RWPE1 (cell line): ENCODE data around the gene ITGB2.

Experiments
- CTCF ChIA-PET: fragments of 350-600 bp; sonication (Branson Sonifier 250); formaldehyde crosslinking; extraction: SDS; loops from one replicate; lab custom pipeline; 2021; lab: Yijun Ruan, JAX
- POLR2A ChIA-PET: fragments of 400-600 bp; formaldehyde crosslinking; extraction: SDS; loops from one replicate; lab custom pipeline; 2020; ENCODE audit warnings: antibody characterized with exemption; ENCODE audit not compliant: low non-redundant PET; lab: Yijun Ruan, JAX
- DNase-seq: peaks from one replicate; pipeline ENCODE4 v3.0.0; 2012; ENCODE audit warnings: low spot score
- H3K27ac ChIP-seq: fragments of 450-650 bp; 2 replicates; pipeline ENCODE4 v1.5.1; 2017
- TF ChIP-seq, protein P1 (sequence below): fragments of 450-650 bp; conservative IDR thresholded peaks from 2 replicates; pipeline ENCODE4 v1.5.1; 2017; ENCODE audit warnings: low read depth, mild to moderate bottlenecking

Gene ITGB2

DNA sequence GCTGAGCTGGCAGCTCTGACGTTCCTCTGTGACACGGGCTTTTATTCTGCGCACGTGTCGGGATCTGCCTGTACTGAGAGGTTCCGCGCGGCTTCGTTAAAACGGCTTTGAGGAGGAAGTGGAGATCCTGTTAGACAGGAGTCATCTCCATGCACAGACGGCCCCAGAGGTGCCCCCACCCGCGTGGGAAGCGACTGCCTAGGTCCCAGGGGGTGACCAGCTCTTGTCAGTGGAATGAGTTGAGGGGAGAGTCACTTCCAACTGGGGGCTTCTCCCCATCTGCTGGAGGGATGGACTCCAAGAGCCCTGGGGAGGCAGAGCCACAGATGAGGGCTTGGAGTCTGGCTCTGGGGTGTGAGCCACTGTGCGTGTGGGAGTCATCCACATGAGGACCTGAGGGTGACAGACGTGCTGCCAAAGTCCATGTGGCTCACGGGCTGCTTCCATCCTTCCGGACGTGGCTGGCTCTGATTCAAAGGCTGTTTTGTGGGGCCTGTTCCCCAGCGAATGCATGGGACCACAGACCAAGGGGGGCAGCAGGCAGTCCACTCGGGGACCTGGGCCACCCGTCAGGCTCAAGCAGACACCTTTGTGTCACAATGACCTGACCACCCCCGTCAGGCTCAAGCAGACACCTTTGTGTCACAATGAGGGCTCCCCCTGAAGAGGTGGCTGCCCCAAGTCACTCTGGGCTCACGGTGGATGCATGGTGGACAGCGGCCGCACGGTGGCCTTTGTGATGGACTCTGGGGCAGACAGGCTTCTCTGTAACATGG lies 74.0 kb downstream of the ITGB2 start:
- TF ChIP-seq, protein P1, sequence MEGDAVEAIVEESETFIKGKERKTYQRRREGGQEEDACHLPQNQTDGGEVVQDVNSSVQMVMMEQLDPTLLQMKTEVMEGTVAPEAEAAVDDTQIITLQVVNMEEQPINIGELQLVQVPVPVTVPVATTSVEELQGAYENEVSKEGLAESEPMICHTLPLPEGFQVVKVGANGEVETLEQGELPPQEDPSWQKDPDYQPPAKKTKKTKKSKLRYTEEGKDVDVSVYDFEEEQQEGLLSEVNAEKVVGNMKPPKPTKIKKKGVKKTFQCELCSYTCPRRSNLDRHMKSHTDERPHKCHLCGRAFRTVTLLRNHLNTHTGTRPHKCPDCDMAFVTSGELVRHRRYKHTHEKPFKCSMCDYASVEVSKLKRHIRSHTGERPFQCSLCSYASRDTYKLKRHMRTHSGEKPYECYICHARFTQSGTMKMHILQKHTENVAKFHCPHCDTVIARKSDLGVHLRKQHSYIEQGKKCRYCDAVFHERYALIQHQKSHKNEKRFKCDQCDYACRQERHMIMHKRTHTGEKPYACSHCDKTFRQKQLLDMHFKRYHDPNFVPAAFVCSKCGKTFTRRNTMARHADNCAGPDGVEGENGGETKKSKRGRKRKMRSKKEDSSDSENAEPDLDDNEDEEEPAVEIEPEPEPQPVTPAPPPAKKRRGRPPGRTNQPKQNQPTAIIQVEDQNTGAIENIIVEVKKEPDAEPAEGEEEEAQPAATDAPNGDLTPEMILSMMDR = no peak
- CTCF ChIA-PET = interaction anchor here (0.6 to 1.1 kb wide), 3 partner anchors 22 to 81 kb away, joined by 3 to 5 read pairs (median 3); no protein-coding TSS in a partner anchor
- peak overlapping the region; percentile 69 for H3K27ac ChIP-seq
- DNase-seq = peak; percentile 33
- POLR2A ChIA-PET = no interaction called here

DNA sequence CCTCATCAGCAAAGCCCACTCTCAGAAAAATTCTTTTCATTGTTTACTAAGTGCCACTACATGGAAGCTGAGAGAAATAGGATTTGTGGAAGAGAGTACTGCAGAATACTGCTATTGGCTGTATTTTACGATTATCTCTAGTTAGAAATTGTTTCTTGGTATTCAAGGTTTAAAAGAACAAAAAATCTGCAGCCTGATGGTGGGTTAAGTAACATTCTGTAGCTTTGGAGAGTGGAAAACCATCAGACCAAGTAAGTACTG lies 74.5 kb downstream of the ITGB2 start:
- ChIA-PET CTCF (interaction anchor here (0.6 to 1.1 kb wide), 4 partner anchors 22 to 86 kb away, joined by 3 to 5 read pairs (median 4); no protein-coding TSS in a partner anchor), POLR2A (no interaction called here)
- no peak for DNase-seq
- peak overlapping the region; percentile 69 for H3K27ac ChIP-seq
- TF ChIP-seq, protein P1 = no peak; the same call in 1 of the 2 replicates

DNA sequence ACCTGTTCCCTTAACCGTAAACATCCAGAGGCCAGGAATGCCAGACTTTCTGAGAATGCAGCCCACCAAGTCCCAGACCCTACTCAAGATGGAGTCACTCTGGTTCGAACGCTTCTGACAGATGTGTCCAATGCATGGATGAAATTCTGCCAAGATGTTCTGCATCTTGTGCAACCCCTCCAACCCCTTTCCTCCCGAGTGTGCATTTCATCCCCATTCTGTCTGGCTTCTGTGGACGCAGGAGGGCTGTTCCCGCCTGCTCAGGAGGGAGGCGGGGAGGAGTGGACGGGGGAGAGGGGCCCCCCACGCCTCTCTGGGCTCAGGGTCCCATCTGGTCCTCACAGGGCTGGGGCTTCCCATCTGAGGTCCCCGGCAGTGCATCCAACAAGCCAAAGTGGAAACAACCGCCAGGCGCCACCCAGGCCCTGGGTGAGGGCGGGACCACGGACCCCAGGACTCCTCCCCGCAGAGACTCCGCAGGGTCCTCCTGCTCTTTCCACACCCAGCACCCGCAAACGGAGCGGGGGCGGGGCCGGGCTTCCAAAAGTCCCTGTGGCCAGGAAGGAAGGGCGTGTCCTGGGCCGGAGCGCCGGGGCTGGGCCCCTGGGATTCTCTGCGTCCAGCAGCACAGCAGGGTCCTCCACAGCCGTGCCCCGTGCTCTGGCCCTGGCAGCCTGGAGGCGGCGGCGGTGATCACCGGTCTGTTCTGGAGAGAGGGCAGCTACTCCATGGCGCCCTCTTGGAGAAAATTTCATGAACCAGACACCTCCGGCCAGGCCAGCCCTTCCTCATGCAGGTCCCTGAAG lies 75.1 kb downstream of the ITGB2 start:
- TF ChIP-seq, protein P1 = peak; percentile 46
- peak; percentile 63 for DNase-seq
- ChIA-PET POLR2A (no interaction called here), CTCF (interaction anchor here (0.6 to 1.1 kb wide), 4 partner anchors 23 to 87 kb away, joined by 3 to 5 read pairs (median 4); no protein-coding TSS in a partner anchor)
- H3K27ac ChIP-seq = peak overlapping the region; percentile 69

DNA sequence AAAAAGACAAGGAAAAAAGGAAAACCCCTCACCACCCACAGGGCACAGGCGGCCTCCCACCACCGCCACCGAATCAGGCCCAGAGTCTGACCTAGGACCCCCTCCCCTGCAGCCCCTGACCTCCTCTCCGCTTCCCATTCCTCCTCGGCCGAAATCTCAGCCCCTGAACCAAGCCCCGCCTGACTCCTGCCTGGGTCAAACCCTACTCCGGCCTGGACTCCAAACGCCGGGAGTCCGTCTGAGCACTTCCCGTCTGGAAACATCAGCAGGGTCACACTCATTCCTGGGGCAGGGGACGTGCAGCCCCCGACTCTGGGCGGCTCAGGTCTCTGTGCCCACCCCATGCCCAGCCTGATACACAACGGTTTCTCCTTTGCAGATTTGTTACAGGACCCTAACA lies 76.4 kb downstream of the ITGB2 start:
- DNase-seq = no peak
- ChIA-PET POLR2A (no interaction called here), CTCF (interaction anchor here (0.6 kb wide), 1 partner anchor 39 kb away, joined by 3 read pairs; no protein-coding TSS in a partner anchor)
- no peak overlapping the region for H3K27ac ChIP-seq
- TF ChIP-seq, protein P1 = no peak

DNA sequence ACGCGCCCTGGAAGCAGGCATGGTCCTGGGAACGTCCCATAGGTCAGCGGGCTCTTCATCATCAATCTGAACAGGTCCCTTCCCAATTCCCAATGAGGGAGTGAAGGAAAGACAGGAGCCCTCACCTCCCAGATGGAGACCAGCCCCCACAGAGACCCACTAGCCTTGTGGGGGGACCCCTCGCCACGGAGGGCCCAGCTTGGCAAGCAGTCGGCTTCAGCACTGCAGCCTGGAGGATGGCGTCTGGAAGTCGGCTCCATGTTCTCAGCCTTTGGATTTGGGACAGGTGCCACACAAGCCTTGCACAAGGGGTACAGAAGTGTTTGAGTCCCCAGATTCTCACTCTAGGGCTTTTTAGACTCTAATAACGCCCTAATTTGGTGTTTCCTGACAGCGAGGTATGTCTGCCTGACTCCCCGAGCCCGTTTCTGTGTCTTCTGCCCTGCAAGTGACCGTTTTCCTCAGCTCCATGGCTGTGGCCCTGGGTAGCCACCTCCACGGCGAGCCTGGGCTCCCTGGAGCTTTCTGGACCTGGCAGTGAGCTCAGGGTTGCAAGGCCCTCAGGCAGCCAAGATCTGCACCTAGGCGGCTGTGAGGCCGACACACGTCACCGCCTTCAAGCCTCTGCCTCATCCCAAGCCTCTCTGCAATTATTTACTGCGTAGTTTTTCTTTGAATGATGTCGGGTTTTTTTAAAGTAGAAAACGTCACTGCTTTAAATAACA lies 77.8 kb downstream of the ITGB2 start:
- H3K27ac ChIP-seq = no peak overlapping the region
- TF ChIP-seq, protein P1 = no peak
- POLR2A ChIA-PET = no interaction called here
- DNase-seq = no peak
- CTCF ChIA-PET = no interaction called here

DNA sequence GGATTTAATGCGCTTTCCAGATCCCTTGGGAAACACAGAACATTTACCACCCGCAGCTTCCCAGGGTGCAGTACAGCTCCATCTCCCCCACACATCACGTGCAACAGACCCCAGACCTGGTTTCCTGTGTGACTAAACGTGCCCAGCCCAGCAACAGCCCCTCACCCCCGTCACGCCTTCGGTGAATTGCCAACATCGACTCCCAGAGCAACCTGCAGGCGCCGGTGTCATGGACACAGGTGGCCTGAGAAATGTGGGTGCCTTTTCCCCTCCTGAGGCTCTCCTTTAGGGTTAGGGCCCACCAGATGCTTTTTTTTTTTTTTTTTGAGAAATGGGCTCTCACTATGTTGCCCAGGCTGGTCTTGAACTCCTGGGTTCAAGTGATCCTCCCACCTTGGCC lies 78.6 kb downstream of the ITGB2 start:
- no peak for DNase-seq
- TF ChIP-seq, protein P1 = no peak
- H3K27ac ChIP-seq = no peak overlapping the region
- ChIA-PET POLR2A (no interaction called here), CTCF (no interaction called here)
